NCI-H524 (cell line): Measurements from ENCODE around the gene PDSS2.
"Not testable (repeated sequence)": the region's sequence is repeated elsewhere in the genome, so short reads cannot be mapped to it uniquely, and the experiment has no call there.

ENCODE experiments used
- DNase-seq, 2 experiments: peaks; one replicate each; lab custom pipeline; 2025; lab: John Stamatoyannopoulos, UW

Gene PDSS2

DNA sequence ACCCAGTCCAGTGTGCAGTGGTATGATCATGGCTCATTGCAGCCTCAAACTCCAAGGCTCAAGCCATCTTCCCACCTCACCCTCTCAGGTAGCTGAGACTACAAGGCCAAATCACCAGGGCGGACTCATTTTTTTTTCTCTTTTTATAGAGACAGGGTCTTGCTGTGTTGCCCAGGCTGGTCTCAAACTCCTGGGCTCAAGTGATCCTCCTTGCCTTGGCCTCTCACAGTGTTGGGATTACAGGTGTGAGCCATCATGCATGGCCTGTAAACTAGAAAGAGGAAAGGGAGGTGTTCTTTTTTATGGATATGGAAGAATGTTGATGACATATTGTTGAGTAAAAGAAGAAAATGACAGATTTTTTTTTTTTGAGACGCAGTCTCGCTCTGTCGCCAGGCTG lies 339.0 kb downstream of the PDSS2 start:
- DNase-seq, result no peak

DNA sequence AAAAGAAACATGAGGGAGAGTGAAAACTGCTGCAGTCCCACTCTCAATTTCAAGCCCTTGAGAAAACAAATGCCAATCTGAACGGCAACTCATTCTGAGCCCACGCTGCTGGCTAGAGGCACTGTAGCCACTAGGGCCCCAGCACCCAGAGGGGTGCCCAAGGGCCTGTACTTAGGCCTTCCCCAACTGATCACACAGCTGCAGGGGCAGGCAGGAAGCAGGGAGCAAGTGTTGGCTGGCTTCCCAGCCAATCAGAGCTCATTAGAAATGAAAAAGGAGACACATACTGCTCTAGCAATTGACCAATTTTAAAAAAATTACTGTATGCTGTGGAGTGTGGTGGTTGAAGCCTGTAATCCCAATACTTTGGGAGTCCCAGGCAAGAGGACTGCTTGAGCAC lies 340.4 kb downstream of the PDSS2 start:
- peak in 1 of 2 experiments; percentile 9 for DNase-seq

DNA sequence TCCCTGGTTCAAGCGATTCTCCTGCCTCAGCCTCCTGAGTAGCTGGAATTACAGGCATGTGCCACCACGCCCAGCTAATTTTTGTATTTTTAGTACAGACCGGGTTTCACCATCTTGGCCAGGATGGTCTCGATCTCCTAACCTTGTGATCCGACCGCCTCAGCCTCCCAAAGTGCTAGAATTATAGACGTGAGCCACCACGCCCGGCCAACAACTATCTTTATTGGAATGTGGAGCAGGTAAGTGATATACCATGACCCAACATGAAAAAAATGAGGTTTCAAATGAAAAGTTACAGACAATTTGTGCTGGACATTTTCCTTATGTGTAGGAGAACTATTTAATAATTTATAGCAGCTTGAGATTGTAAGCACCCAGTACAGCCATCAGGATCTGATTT lies 340.8 kb downstream of the PDSS2 start:
- not testable (repeated sequence) for DNase-seq

DNA sequence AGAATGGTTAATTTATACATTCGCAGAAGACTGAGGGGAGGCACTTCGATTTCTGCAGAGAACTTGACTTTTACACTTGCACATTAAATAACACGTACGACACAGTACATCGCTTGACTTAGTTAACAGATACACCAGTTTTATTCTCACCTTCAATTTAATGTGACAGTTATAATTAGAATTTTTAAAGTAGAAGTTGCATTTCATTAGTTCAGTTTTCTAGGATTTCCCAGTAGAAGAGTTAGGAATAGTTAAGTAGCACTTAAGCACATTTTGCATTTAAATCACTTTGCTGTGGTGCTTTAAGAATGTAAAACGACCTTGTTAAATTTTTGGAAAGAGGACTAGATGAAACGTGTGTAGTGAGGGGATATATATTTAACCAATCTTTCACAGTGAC lies 342.4 kb downstream of the PDSS2 start:
- no peak for DNase-seq

DNA sequence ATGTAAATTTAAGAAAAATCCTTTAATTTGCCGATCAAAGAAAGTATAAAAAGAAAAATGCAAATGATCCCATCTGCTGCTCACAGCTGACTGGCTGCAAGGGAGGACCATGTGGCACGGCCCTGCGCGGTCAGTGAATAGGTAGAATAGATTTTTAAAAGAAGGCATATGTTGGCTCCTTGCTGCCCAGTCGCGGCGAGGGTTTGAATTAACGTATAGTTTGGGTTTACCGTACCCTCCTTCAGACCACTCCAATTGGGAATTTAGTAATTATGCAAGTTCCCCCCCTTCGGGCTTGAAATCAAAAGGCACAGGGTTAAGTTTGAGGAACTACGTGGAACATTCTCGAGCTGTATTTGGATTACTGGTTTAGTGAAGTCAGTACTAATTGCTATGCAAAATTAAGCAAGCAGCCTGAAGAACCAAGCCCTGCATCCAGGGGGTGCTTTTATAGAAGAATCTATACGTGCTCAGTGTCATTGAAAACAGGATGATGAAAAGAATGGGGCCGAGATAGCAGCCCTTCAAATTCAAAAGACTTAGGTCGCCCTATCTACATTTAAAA lies 343.0 kb downstream of the PDSS2 start:
- DNase-seq, result peak; percentile 61 to 89

- peak; percentile 64 to 81 for DNase-seq
Observed at GRCh38 chr6:107115695-107116327, 343.6 kb downstream of the PDSS2 start.

DNA sequence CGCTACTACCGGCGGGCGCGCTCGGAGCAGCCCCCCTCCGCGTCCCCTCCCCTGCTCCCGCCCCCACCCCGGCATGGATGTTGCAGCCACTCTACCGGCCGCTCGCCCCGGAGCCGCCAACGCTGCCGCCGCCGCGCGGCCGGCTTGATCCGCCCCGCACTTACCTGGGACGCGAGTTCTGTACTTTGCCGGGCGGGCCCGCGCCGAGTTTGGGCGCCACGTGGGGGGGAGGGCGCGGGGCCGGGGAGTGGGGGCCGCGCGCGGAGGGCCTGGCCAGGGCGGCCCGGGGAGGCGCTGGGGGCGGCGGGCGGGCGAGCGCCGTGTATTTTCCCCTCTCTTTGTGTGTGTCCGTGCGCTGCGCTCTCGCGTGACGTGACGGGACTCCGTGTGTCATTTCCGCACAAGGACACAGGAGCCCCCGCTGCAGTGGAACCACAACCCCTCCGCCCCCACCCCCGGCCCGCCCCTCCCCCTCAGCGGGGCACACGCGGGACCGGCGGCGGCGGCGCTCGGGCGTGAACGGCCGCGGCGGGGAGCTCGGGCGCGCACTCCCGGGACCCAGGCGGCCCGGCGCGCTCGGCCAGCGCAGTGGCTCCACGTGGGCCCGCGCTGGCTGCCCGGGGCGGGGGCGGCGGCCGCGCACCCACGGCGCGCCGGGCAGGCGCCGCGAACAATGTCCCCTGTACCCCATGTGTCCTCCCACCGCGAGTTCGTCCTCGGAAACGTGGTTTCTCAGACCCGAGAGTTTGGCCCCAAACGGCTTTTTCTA lies 344.3 kb downstream of the PDSS2 start, which contains the start of gene BEND3:
Gene BEND3, minus strand, starts transcription at position 590 of the 769 bp plus-strand sequence. CDS start 16,230 bp downstream, outside the sequence.
- peak in 1 of 2 experiments; percentile 58 for DNase-seq

- peak; percentile 56 to 76 for DNase-seq
Observed at GRCh38 chr6:107114213-107114925, 345.0 kb downstream of the PDSS2 start.

- no peak for DNase-seq
Observed at GRCh38 chr6:107110200-107110599, 349.2 kb downstream of the PDSS2 start.

DNA sequence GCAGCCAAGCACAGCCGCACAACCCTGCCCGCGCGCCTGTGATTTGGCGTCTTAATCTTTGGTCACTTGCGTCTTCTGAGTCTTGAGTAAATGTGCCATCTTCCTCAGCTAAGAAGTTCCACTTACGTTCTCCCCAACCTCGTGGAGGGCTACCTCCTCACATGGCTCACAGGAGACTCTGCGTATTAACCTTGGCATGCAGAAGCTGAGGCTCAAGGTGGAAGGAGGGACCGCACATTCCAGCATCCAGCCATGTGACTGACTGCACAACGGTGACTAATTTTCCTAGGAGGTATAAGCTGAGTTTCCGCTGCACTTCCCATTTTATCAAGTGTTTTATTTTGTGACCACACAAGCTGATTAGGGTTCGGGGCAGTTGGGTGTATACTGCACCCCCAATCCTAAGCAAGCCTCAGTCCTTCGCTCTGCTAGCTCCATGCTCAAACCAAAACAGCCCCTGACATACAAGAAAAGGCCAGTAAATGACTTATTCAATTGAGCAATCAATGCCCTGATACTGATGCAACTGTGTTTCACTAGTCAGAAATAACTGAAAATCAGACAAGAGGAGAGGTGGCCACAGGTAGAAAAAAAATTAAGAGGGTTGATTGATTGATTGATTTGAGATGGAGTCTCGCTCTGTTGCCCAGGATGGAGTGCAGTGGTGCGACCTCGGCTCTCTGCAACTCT lies 351.0 kb downstream of the PDSS2 start:
- no peak for DNase-seq

DNA sequence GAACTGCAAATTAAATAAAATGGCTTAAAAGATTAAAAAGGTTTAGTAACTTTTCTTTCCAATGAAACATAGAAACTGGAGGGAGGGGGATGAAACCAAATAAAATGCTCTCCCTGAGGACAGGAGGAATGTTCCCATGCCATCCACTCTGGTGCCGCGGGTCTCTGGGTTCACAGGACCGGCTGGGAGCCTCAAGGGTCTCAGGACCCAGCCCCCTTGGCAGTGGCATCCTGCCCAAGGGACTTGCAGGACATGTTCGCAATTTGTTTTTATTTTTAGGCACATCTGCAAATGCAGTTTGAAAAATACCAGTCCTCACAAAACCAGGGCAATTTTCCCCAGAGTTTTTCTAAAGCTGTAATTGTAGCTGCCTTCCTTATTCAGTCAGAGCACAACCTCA lies 351.6 kb downstream of the PDSS2 start:
- DNase-seq, result no peak

GRCh38 chr6:107106165-107106564 lies 353.2 kb downstream of the PDSS2 start:
- DNase-seq, result no peak

- no peak for DNase-seq
Observed at GRCh38 chr6:107105511-107106116, 353.8 kb downstream of the PDSS2 start.

GRCh38 chr6:107103082-107103481 lies 356.3 kb downstream of the PDSS2 start:
- peak in 1 of 2 experiments; percentile 22 for DNase-seq
